ENCODE measurements around the gene OPN4. TPM values are rescaled to one million over a fixed set of nuclear protein-coding genes. Genes with fewer than 3 reads are reported as not detected.

Gene OPN4
- total and polyA plus RNA-seq, 2 donors (not counting 3 experiments of a cell fraction or from before 2014, with no cell fraction given), result not detected

DNA sequence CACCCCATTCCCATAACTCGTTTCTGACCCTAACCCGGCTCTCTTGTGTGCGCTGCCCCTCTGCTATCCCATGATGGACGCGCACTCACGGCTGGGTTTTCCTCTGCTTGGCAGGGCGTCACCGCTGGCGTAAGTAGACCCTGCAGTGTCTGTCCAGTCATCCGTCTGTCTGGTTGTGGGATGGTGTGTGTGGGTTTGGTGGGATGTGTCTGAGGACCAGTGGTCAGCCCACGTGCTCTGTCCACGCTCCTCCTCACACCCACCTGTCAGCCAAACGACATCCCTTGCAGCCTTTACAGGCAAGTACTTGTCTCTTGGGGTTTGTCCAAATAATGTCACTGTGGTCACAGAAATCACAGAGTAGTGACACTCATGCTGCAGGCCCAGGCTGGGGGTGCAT is 34.8 kb downstream of the OPN4 start:
- H3K4me1 ChIP-seq (ENCODE audit: control insufficient read depth, extremely low read depth, insufficient read depth, low read length), result no peaks in the 10 kb centered on the region
- intact Hi-C loops (cut with micrococcal nuclease) (no loop called here), dilution Hi-C loops (cut with MboI; ENCODE audit: extremely low pct_ligation_motif_present, low sequenced_read_pairs) (no loop called here)
- no TSS peak for BruUV-seq (replicated peaks)
- H3K9me1 ChIP-seq (replicated peaks; ENCODE audit: control insufficient read depth, extremely low read depth, insufficient read depth, low read length), result no peaks in the 10 kb centered on the region
- no peaks in the 10 kb centered on the region for H3K36me3 ChIP-seq (ENCODE audit: control insufficient read depth in 2 of 2, extremely low read depth in 1 of 2, insufficient read depth in 2 of 2, low read length in 2 of 2)
- H3K9me3 ChIP-seq (replicated peaks; ENCODE audit: control insufficient read depth, insufficient read depth, low read length), result no peaks in the 10 kb centered on the region
- H3K79me2 ChIP-seq (ENCODE audit: control insufficient read depth, insufficient read depth, low read length), result no peaks in the 10 kb centered on the region
- H3K4me2 ChIP-seq (ENCODE audit: insufficient read depth, low read length), result no peak overlapping the region
- peaks cover 35 to 46% of the 10 kb centered on the region in 2 experiments for H3K27me3 ChIP-seq (ENCODE audit: control insufficient read depth in 2 of 2, insufficient read depth in 2 of 2, low read length in 2 of 2)
- CTCF ChIA-PET, result interaction anchor here (1.0 to 6.6 kb wide), 4 partner anchors 11 to 211 kb away, joined by 3 to 67 read pairs (median 3); no protein-coding TSS in a partner anchor
- DNase-seq (ENCODE audit: low read depth, low spot score) (no peak), FAIRE-seq (no peak)
- no peak overlapping the region for H2AFZ ChIP-seq (ENCODE audit: low read depth, low read length)
- H3K27ac ChIP-seq (ENCODE audit: insufficient read depth, low read depth, low read length), result no peak overlapping the region
- no peak overlapping the region for H3K4me3 ChIP-seq (replicated peaks in 1 of 3; ENCODE audit: insufficient read depth in 1 of 3, low read depth in 1 of 3, low read length in 3 of 3)
- TF ChIP-seq FOS (IDR thresholded peaks at IDR 0.05; ENCODE audit: borderline replicate concordance, insufficient read depth, low read length), result no peak
- no peak for TF ChIP-seq POLR2A (IDR thresholded peaks at IDR 0.05; ENCODE audit: low read depth, low read length)
- TF ChIP-seq, protein P1, sequence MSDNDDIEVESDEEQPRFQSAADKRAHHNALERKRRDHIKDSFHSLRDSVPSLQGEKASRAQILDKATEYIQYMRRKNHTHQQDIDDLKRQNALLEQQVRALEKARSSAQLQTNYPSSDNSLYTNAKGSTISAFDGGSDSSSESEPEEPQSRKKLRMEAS (IDR thresholded peaks at IDR 0.05; ENCODE audit: insufficient read depth, insufficient read length), result no peak
- TF ChIP-seq GATA2 (IDR thresholded peaks at IDR 0.05; ENCODE audit: insufficient read depth, insufficient read length, low read depth, low read length), result no peak
- TF ChIP-seq MYC (IDR thresholded peaks at IDR 0.05; ENCODE audit: low read depth, low read length), result no peak
- TF ChIP-seq, protein P2, sequence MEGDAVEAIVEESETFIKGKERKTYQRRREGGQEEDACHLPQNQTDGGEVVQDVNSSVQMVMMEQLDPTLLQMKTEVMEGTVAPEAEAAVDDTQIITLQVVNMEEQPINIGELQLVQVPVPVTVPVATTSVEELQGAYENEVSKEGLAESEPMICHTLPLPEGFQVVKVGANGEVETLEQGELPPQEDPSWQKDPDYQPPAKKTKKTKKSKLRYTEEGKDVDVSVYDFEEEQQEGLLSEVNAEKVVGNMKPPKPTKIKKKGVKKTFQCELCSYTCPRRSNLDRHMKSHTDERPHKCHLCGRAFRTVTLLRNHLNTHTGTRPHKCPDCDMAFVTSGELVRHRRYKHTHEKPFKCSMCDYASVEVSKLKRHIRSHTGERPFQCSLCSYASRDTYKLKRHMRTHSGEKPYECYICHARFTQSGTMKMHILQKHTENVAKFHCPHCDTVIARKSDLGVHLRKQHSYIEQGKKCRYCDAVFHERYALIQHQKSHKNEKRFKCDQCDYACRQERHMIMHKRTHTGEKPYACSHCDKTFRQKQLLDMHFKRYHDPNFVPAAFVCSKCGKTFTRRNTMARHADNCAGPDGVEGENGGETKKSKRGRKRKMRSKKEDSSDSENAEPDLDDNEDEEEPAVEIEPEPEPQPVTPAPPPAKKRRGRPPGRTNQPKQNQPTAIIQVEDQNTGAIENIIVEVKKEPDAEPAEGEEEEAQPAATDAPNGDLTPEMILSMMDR (IDR thresholded peaks at IDR 0.05; ENCODE audit: extremely low read depth in 1 of 2, insufficient read depth in 1 of 2, low read depth in 1 of 2, low read length in 2 of 2), result no peak
- TF ChIP-seq JUN (IDR thresholded peaks at IDR 0.05; ENCODE audit: borderline replicate concordance, insufficient read depth, insufficient read length, low read depth), result no peak
- TF ChIP-seq POLR2AphosphoS5 (IDR thresholded peaks at IDR 0.05; ENCODE audit: insufficient read depth, low read depth, low read length), result no peak
- TF ChIP-seq EZH2 (IDR thresholded peaks at IDR 0.05; ENCODE audit: borderline replicate concordance, low read depth, low read length, severe bottlenecking), result no peak
- H3K9ac ChIP-seq (replicated peaks; ENCODE audit: extremely low read depth, insufficient read depth, low read length), result no peak overlapping the region
- no peaks in the 10 kb centered on the region for H4K20me1 ChIP-seq (replicated peaks; ENCODE audit: control insufficient read depth, extremely low read depth, insufficient read depth, low read length)
- POLR2A ChIA-PET, result no interaction called here

Data from endothelial cell of umbilical vein (primary cell).